Calu3 (cell line): ENCODE data around the gene HMGN4. TPM values are rescaled to one million over a fixed set of nuclear protein-coding genes. Genes with fewer than 3 reads are reported as not detected.

Experiments used
- BruUV-seq: library from RNA; stranded (reverse); fragments of 400-500 nt; replicated peaks from 2 replicates; lab custom pipeline; 2021; lab: Mats Ljungman, UMichigan
- CTCF ChIA-PET: fragments of 300-600 bp; sonication (Branson Sonifier 250); formaldehyde crosslinking; loops from one replicate; lab custom pipeline; 2022; ENCODE audit warnings: antibody characterized with exemption; lab: Charles Lee
- DNase-seq: peaks from one replicate; pipeline ENCODE4 v3.0.0; 2022
- H3K27ac Mint-ChIP-seq: one replicate; pipeline ENCODE4 v1.8.0; 2022; ENCODE audit warnings: mixed read lengths; ENCODE audit not compliant: unreplicated experiment
- H3K27me3 Mint-ChIP-seq: one replicate; pipeline ENCODE4 v1.8.0; 2022; ENCODE audit warnings: mixed read lengths; ENCODE audit not compliant: unreplicated experiment
- H3K36me3 Mint-ChIP-seq: one replicate; pipeline ENCODE4 v1.8.0; 2022; ENCODE audit warnings: mild to moderate bottlenecking, moderate library complexity, mixed read lengths; ENCODE audit not compliant: insufficient read depth, unreplicated experiment
- H3K4me1 Mint-ChIP-seq: one replicate; pipeline ENCODE4 v1.8.0; 2022; ENCODE audit warnings: mild to moderate bottlenecking, low read depth, mixed read lengths; ENCODE audit not compliant: unreplicated experiment
- H3K4me3 Mint-ChIP-seq: one replicate; pipeline ENCODE4 v1.8.0; 2022; ENCODE audit warnings: mild to moderate bottlenecking, low read depth, moderate library complexity, mixed read lengths; ENCODE audit not compliant: unreplicated experiment
- H3K9me3 Mint-ChIP-seq: one replicate; pipeline ENCODE4 v1.8.0; 2022; ENCODE audit warnings: low read depth, mixed read lengths; ENCODE audit not compliant: unreplicated experiment
- CTCF ChIP-seq: fragments of 200-600 bp; IDR thresholded peaks from one replicate; pipeline ENCODE4 v1.8.0; 2022; ENCODE audit warnings: antibody characterized with exemption; ENCODE audit not compliant: unreplicated experiment
- intact Hi-C: fragments of 100-400 bp; cut with micrococcal nuclease; formaldehyde crosslinking; loops from one replicate; pipeline ENCODE4 v1.10.0; 2022; ENCODE audit not compliant: unreplicated experiment
- total RNA-seq: library from RNA; stranded (reverse); gene quantifications from 2 replicates; pipeline ENCODE4 v1.2.3, GENCODE V29; 2022

Gene HMGN4
- total RNA-seq, 1 experiment from 2014 or later = 60.0 TPM

- TF ChIP-seq CTCF = no peak
- intact Hi-C loops = no loop called here
- DNase-seq = peak; percentile 77
- CTCF ChIA-PET = interaction anchor here (0.7 to 1.0 kb wide), 2 partner anchors 21 to 1285 kb away, joined by 3 to 4 read pairs; no protein-coding TSS in a partner anchor
- Mint-ChIP-seq H3K27ac (peak overlapping the region; percentile 41), H3K4me1 (peaks cover 10% of the 10 kb centered on the region), H3K27me3 (no peaks in the 10 kb centered on the region), H3K9me3 (no peaks in the 10 kb centered on the region), H3K36me3 (peaks cover 20% of the 10 kb centered on the region), H3K4me3 (peak overlapping the region; percentile 88)
- TSS peak; percentile 37 for BruUV-seq
Measured at GRCh38 chr6:26550250-26550993, 12.3 kb downstream of the HMGN4 start.

DNA sequence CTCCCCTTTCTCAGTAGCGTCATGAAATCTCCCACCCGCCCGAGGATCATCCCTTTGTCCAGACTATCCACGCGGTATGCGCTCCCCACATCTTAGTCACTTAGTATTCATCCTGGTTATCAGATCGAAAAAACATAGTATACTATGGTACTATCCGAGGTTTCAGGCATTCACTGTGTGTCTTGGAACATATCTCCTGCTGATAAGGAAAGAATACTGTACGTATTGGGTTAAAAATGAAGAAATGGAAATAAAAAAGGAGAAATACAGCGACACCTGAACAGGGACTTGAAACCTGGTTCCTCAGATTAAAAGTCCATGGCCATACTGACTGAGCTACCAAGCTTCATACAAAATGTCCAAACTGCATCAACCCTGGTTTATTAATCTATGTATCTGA is 14.0 kb downstream of the HMGN4 start:
- H3K27ac Mint-ChIP-seq = no peak overlapping the region
- no TSS peak for BruUV-seq
- peaks cover 24% of the 10 kb centered on the region for H3K36me3 Mint-ChIP-seq
- peaks cover 28% of the 10 kb centered on the region for H3K4me1 Mint-ChIP-seq
- no peaks in the 10 kb centered on the region for H3K9me3 Mint-ChIP-seq
- no peak for DNase-seq
- no peaks in the 10 kb centered on the region for H3K27me3 Mint-ChIP-seq
- CTCF ChIA-PET = interaction anchor here (0.6 to 1.6 kb wide), 2 partner anchors 19 to 230 kb away, joined by 6 to 8 read pairs; no protein-coding TSS in a partner anchor
- no peak for TF ChIP-seq CTCF
- intact Hi-C loops = no loop called here
- H3K4me3 Mint-ChIP-seq = no peak overlapping the region

GRCh38 chr6:26552640-26553188 is 14.5 kb downstream of the HMGN4 start:
- intact Hi-C loops = loop anchor here (1.0 kb wide), 1 partner anchor 15 kb away; no protein-coding TSS in a partner anchor
- H3K27ac Mint-ChIP-seq = no peak overlapping the region
- no TSS peak for BruUV-seq
- H3K36me3 Mint-ChIP-seq = peaks cover 23% of the 10 kb centered on the region
- no peak overlapping the region for H3K4me3 Mint-ChIP-seq
- H3K9me3 Mint-ChIP-seq = no peaks in the 10 kb centered on the region
- peaks cover 33% of the 10 kb centered on the region for H3K4me1 Mint-ChIP-seq
- H3K27me3 Mint-ChIP-seq = no peaks in the 10 kb centered on the region
- CTCF ChIA-PET = interaction anchor here (0.6 to 1.6 kb wide), 3 partner anchors 14 to 230 kb away, joined by 6 to 8 read pairs (median 6); partner anchors contain the start of gene HMGN4
- TF ChIP-seq CTCF = no peak
- no peak for DNase-seq

DNA sequence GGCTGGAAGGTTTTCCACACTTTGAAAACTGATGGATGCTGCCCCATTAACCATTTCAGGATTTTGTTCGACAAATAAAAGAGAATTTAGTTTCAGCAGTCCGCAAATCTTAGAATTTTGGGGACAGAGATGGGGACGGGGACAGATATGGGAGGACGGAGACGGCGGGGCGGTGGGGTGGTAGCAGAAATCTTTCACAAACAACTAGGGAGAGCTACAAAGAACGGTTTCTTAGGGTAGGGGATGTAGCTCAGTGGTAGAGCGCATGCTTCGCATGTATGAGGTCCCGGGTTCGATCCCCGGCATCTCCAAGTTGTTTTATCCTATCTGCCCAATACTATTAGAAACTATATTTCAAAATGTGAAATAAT is 15.1 kb downstream of the HMGN4 start:
- CTCF ChIA-PET = interaction anchor here (0.6 to 2.3 kb wide), 5 partner anchors 15 to 231 kb away, joined by 3 to 10 read pairs (median 6); partner anchors contain the start of genes ABT1 and HMGN4
- DNase-seq = peak; percentile 84
- Mint-ChIP-seq H3K27me3 (no peaks in the 10 kb centered on the region), H3K27ac (no peak overlapping the region), H3K36me3 (peaks cover 23% of the 10 kb centered on the region), H3K4me1 (peaks cover 33% of the 10 kb centered on the region), H3K4me3 (no peak overlapping the region), H3K9me3 (no peaks in the 10 kb centered on the region)
- no TSS peak for BruUV-seq
- intact Hi-C loops = loop anchor here (1.0 kb wide), 1 partner anchor 16 kb away; no protein-coding TSS in a partner anchor
- no peak for TF ChIP-seq CTCF
